IPS-15b (cell line): ENCODE results near the gene LRRK1.

Experiments used
- H3K27me3 ChIP-seq: one replicate; pipeline ENCODE4 v1.6.1; 2013; ENCODE audit warnings: low read length; ENCODE audit not compliant: control insufficient read depth, insufficient read depth
- H3K36me3 ChIP-seq: one replicate; pipeline ENCODE4 v1.6.1; 2013; ENCODE audit warnings: low read length; ENCODE audit not compliant: control insufficient read depth, insufficient read depth
- H3K4me1 ChIP-seq: one replicate; pipeline ENCODE4 v1.6.1; 2013; ENCODE audit warnings: mild to moderate bottlenecking, low read length; ENCODE audit not compliant: control insufficient read depth, insufficient read depth
- H3K4me3 ChIP-seq: one replicate; pipeline ENCODE4 v1.5.1; 2013; ENCODE audit warnings: low read depth, low read length
- H3K9ac ChIP-seq: one replicate; pipeline ENCODE4 v1.6.1; 2013; ENCODE audit warnings: low read depth, mild to moderate bottlenecking, low read length
- H3K9me3 ChIP-seq: one replicate; pipeline ENCODE4 v1.6.1; 2013; ENCODE audit warnings: mild to moderate bottlenecking, low read length; ENCODE audit not compliant: control insufficient read depth, insufficient read depth

LRRK1 gene

GRCh38 chr15:100880139-100880896 lies 38.8 kb upstream of the LRRK1 start:
- H3K27me3 ChIP-seq: peaks cover 62% of the 10 kb centered on the region
- no peaks in the 10 kb centered on the region for H3K9me3 ChIP-seq
- H3K4me1 ChIP-seq: peaks cover 10% of the 10 kb centered on the region
- H3K9ac ChIP-seq: no peak overlapping the region
- H3K4me3 ChIP-seq: peak overlapping the region; percentile 59
- no peaks in the 10 kb centered on the region for H3K36me3 ChIP-seq

DNA sequence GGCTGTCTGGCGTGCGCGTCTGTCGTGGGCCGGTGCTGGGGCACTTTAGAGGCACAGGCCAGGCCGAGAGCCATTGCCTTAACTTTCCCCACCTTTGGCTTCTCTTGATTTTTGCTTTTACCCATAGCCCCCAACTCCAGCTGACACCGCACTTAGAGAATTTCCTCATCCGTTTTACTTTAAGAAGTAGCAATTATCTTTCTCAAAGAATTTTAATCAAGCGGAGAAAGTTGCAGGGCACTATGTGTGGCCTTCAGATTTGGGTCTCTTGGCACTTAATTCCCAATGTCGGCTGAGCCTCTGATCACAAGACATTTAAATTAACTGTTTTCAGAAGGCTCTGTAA lies 38.3 kb upstream of the LRRK1 start:
- H3K4me3 ChIP-seq: peak overlapping the region; percentile 59
- peaks cover 12% of the 10 kb centered on the region for H3K4me1 ChIP-seq
- no peaks in the 10 kb centered on the region for H3K9me3 ChIP-seq
- H3K9ac ChIP-seq: no peak overlapping the region
- peaks cover 61% of the 10 kb centered on the region for H3K27me3 ChIP-seq
- no peaks in the 10 kb centered on the region for H3K36me3 ChIP-seq

DNA sequence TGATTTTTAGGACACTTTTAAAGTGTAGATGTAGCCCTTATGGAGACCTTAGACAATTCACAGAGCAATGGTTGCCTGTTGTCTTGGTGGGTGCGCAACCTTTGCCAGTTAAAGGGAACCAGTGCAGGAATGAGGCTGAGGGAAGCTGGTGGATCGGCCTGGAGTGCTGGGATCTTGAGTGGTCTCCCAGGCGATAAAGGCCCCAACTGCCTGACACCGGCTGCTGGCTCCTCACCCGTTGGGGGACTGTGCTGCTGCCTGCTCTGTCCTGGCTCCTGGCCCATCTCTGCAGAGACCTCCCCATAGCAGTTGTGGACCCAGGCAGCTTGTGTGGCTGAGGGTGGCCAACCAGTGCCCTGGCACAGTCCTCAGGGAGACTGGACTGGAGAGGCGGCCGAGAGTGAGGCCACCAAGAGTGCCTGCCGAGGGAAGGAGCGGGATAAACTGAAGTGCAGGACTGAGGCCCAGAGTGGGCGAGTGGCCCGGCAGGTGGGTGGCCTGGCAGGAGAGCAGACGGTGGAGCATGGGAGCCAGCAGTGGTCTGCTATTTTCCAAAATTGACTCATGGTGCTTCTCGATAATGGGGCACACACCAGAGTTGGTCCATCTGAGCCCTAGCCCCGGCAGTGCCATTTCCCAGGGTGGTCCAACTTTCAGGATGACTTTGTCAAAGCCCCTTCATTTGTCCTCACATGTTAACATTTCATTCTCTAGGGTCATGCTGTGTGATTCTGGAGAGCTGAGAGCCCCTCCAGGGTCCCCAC lies 37.4 kb upstream of the LRRK1 start:
- H3K36me3 ChIP-seq: no peaks in the 10 kb centered on the region
- no peak overlapping the region for H3K9ac ChIP-seq
- peaks cover 14% of the 10 kb centered on the region for H3K4me1 ChIP-seq
- no peak overlapping the region for H3K4me3 ChIP-seq
- peaks cover 55% of the 10 kb centered on the region for H3K27me3 ChIP-seq
- H3K9me3 ChIP-seq: no peaks in the 10 kb centered on the region

DNA sequence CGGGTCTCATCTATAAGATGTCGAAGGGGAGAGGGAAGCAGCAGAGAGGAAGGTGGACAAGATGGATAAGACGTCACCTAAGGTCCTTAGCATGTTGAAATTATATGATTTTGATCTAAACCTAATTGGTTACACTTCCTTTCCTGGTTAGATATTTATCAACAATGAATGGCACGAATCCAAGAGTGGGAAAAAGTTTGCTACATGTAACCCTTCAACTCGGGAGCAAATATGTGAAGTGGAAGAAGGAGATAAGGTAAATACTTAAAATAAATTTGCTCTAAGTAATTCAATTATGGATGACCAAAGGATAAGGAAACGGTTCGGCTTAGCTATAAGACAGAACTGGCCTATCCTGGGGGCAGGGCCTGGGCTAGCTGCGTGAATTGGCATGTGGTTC lies 34.0 kb upstream of the LRRK1 start:
- Histone ChIP-seq H3K4me1 (peaks cover 9% of the 10 kb centered on the region), H3K27me3 (peaks cover 32% of the 10 kb centered on the region)

DNA sequence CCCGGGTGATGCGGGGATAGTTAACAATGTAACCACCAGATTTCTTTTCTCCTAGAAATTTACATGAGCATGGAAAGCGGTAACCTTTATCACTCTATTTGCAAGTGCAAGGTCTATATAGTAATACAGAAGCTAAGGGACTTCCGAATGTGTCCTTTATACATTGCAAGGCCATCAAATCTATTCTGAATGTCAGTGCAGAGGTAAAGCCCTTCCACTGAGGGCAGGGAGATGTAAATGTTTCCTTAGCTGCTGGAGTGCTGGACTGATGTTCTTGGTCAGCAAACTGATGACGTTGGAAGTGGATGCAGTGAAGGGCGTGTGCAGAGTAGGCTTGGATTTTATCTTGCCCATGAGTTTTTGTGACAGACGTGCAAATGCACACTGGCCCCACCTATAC lies 33.3 kb upstream of the LRRK1 start:
- Histone ChIP-seq H3K4me3 (no peak overlapping the region), H3K36me3 (no peaks in the 10 kb centered on the region), H3K27me3 (peaks cover 25% of the 10 kb centered on the region), H3K4me1 (peaks cover 9% of the 10 kb centered on the region), H3K9me3 (no peaks in the 10 kb centered on the region), H3K9ac (no peak overlapping the region)

More for the DNA sequence above, 34.0 kb upstream of the LRRK1 start:
- H3K9ac ChIP-seq: no peak overlapping the region
- no peak overlapping the region for H3K4me3 ChIP-seq
- no peaks in the 10 kb centered on the region for H3K36me3 ChIP-seq
- no peaks in the 10 kb centered on the region for H3K9me3 ChIP-seq

DNA sequence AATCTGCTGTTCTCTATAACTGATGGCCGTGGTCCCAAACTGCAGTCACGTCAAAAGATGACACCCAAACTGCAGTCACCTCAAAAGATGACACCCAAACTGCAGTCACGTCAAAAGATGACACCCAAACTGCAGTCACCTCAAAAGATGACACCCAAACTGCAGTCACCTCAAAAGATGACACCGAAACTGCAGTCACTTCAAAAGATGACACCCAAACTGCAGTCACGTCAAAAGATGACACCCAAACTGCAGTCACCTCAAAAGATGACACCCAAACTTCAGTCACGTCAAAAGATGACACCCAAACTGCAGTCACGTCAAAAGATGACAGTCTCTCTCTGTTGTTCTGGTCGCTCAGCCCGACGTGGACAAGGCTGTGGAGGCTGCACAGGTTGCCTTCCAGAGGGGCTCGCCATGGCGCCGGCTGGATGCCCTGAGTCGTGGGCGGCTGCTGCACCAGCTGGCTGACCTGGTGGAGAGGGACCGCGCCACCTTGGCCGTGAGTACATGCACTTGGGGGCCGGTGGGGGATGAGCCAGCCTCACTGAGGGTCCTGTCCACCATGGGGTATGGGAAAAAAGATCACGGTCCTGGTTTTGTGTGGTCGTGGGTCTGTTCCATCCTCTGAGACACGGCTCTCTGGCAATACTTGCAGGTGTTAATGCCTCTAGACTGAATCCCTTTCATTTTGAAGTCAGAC lies 31.8 kb upstream of the LRRK1 start:
- Histone ChIP-seq H3K27me3 (peaks cover 9% of the 10 kb centered on the region), H3K36me3 (no peaks in the 10 kb centered on the region)

DNA sequence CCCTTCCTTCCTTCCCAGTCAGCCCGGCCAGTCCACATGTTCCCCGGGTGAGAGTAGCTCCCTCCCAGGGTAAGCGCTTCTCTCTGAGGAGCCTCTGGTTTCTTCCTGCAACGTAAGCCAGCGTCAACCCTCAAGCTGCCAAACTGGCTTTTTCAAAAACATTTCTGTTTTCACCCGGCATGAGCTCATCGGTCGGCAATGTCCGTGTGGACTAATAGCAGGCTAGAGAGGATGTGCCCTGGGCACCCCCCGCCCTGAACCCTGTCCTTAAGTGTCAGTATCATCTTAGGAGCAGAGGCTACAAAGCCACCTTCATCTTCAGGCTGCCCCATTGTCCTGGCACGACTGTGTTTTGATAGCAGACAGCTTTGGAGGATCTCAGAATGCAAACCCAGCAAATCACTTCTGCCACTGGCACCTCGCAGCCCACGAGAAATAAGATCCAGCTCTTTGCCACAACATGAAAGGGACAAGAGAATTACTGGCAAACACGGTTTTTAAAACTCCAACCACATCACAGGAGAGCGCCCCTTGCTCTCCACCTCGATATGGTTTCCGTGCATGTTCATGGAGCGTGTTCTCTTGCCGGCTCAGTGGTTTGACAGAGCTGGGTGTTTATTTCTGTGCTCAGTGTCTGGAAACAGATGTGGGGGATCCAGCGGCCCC lies 29.6 kb upstream of the LRRK1 start:
- Histone ChIP-seq H3K9me3 (no peaks in the 10 kb centered on the region), H3K9ac (no peak overlapping the region), H3K36me3 (no peaks in the 10 kb centered on the region), H3K4me3 (no peak overlapping the region), H3K27me3 (no peaks in the 10 kb centered on the region), H3K4me1 (peaks cover 5% of the 10 kb centered on the region)

More for the DNA sequence above, 31.8 kb upstream of the LRRK1 start:
- Histone ChIP-seq H3K4me1 (peaks cover 5% of the 10 kb centered on the region), H3K9ac (no peak overlapping the region), H3K4me3 (no peak overlapping the region), H3K9me3 (no peaks in the 10 kb centered on the region)

GRCh38 chr15:100890051-100890720 lies 29.0 kb upstream of the LRRK1 start:
- Histone ChIP-seq H3K27me3 (no peaks in the 10 kb centered on the region), H3K9ac (no peak overlapping the region), H3K36me3 (no peaks in the 10 kb centered on the region), H3K9me3 (no peaks in the 10 kb centered on the region), H3K4me3 (no peak overlapping the region), H3K4me1 (peaks cover 5% of the 10 kb centered on the region)

DNA sequence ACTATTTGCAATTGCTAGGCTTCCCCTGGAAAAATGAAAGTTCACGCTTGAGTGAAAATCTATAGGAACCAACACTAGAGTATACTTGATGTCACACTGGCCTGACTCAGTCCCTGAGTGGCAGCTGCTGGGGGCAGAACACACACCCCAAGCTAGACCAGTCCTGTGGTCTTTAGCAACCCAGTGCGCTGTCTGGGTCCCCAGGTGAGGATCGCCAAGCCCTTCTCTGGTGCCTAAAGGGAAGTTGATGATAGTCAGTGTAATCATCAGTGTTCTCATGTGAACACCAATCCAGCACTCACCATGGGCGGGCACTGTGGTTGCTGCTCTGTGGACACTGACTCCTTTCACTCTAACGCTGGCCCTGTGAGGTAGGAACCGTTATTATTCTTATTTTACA lies 28.3 kb upstream of the LRRK1 start:
- H3K9me3 ChIP-seq: no peaks in the 10 kb centered on the region
- no peaks in the 10 kb centered on the region for H3K27me3 ChIP-seq
- H3K4me3 ChIP-seq: no peak overlapping the region
- no peak overlapping the region for H3K9ac ChIP-seq
- peaks cover 2% of the 10 kb centered on the region for H3K4me1 ChIP-seq
- H3K36me3 ChIP-seq: no peaks in the 10 kb centered on the region

DNA sequence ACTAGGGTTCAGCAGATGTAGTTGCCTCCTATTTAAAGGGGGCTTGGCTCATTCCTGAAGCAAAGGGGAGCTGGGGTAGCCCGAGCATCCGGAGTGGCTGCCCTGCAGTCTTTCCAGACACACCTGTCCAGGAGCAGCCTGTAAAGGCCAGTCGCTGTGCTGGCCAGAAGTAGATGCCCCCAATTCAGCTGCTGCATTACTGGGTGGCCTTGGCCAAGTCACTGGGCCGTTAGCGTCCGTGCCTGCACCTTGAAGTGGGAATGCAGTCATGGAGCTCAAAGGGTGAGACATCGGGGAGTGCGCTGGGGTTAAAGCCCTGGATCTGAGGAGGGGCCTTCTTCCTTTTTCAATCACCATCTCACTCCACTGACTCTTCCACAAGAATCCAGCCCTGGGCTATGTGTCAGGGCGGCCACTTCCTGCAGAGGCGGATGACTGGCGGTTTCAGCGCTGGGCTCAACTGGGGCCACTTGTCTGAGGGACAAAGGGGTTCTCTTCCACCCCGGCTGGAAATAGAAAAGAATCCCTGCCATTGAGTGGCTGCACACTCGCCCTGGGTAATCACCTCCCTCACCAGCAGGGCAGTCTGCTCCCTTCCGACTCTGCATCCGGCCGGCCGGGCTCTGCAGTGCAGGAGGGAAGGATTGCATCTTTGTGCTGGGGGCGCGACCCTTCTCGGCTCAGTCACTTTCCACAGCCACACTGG lies 27.7 kb upstream of the LRRK1 start:
- Histone ChIP-seq H3K27me3 (no peaks in the 10 kb centered on the region), H3K9ac (no peak overlapping the region), H3K36me3 (no peaks in the 10 kb centered on the region), H3K4me1 (no peaks in the 10 kb centered on the region), H3K4me3 (no peak overlapping the region), H3K9me3 (no peaks in the 10 kb centered on the region)

DNA sequence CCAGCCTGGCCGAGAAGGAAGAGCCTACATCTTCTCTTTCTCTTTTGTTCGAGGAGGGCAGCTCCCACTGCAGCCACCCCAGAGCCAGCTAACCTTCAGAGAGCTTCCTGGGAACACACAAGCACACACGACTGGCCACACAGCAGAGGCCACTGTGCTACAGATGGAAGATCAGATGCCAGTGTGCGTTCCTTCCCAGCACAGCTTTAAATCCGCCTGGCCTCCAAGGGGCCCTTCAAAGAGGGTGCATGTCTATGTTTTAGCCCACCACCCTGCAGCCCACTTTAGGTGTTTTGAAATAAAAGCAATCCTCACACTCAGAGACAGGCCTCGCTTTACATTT lies 27.2 kb upstream of the LRRK1 start:
- H3K9ac ChIP-seq: no peak overlapping the region

More for the DNA sequence above, 27.2 kb upstream of the LRRK1 start:
- H3K4me1 ChIP-seq: no peaks in the 10 kb centered on the region
- H3K9me3 ChIP-seq: no peaks in the 10 kb centered on the region
- no peaks in the 10 kb centered on the region for H3K36me3 ChIP-seq
- H3K4me3 ChIP-seq: no peak overlapping the region
- no peaks in the 10 kb centered on the region for H3K27me3 ChIP-seq
